Measurements from ENCODE around the gene WBP2.

DNA sequence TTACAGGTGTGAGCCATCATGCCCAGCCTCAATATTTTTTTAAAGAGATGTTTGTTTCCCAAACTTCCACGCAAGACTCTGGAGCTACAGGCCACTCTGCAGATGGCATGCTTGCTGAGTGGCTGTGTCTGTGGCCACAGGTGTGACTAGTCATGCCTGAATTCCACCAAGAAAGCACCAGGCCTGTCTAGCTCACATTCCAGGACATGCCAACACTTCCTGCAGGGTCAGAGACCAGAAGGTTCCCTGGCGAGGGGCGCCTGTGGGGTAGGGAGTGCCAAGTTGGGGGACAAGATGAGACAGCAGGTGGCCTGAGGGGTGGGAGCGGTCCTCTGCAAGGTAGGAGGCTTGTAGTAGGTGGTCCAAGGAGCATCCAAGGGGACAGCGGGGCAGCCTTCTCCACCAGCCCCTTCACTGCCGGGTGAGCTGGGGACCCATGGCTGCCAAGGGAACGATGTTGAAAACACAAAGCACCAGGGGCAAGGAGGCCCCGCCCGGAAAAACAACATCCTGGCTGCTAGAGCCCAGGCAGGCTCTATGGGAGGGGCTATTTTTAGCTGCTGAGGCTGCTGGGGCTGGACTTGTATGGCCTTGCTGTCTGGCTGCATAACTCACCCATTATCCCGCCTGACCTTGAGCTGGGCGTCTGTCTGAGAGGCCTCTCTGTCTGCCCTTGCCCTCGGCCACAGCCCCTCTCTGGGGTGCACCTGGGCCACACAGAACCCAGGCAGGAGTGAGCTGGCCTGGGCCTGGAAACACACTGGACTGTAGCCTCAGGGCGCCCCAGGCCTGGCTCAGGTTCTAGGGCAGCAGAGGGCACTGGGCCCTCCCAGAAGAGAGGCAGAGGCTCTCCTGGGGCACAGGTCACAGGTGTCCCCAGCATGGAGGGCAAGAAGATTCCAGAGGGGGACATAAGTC, 17.6 kb upstream of the WBP2 start:
- TF ChIP-seq POLR2AphosphoS5 (IDR thresholded peaks at IDR 0.05; ENCODE audit: low read depth, low read length) (no peak), POLR2A (IDR thresholded peaks at IDR 0.05; ENCODE audit: low read depth, low read length) (no peak)

Measured in GM12892 (cell line).